ENCODE measurements around the gene KRTAP5-4.
"Not testable (repeated sequence)": the region's sequence is repeated elsewhere in the genome, so short reads cannot be mapped to it uniquely, and the experiment has no call there.

KRTAP5-4 gene

DNA sequence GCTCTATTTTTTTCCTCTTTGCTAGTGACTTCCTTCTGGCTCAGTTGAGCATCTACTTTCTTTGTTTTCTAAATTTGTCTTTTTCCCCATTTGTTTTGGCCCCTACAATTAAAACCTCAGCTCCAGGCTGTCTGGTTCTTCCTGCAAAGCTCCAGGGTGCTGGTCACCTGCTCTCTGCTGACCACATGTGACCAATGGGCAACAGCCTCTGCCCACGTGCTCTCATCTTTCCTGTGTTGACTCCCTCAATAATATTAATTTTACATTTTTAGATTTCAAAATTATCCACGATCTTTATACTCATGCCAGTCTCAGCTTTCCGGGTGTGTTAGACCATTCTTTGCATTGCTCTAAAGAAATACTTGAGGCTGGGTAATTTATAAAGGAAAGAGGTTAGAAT, 23.5 kb downstream of the KRTAP5-4 start:
- not testable (repeated sequence) for DNase-seq

DNA sequence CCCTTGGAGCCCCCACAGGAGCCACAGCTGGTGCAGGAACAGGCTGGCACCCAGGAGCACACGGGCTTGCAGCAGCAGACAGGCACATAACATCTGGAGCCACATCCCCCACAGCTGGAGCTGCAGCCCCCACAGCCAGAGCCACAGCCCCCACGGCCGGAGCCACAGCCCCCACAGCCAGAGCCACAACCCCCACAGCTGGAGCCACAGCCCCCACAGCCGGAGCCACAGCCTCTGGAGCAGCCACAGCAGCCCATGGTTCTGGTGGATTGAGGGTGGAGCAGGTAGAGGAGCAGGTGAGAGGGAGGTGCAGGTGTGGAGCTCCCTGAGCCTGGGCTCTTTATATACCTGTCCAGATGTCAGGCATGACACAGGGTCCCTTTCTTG, 24.0 kb downstream of the KRTAP5-4 start, which contains the start of gene KRTAP5-2:
Gene KRTAP5-2 (minus strand): TSS at position 301 of the 387 bp plus-strand sequence. CDS start 44 bp downstream, at position 257.
- DNase-seq: no peak

DNA sequence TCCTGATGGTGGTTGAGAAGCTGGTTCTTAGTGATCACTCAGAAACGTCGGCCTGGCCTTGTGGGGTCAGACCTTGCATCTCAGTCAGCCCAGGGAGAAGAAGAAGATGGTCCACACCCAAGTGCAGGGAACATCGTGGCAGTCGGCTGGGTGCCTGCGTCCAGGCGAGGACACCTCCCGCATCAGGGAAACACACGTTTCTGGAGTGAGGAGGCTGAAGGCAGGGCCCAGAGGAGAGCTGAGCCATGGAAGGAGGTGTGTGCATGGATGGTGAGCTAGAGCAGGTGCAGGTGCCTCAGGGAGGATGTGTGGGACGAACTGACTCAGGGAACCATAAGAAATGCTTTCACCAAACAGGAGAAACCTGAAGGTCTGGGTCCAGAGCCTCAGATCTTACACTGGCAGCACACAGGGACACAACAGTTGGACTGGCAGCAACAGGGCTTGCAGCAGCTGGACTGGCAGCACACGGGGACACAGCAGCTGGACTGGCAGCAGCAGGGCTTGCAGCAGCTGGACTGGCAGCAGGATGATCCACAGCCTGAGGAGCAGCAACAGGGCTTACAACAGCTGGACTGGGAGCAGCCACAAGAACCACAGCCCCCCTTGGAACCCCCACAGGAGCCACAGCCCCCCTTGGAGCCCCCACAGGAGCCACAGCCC, 24.5 kb downstream of the KRTAP5-4 start:
- DNase-seq: no peak

DNA sequence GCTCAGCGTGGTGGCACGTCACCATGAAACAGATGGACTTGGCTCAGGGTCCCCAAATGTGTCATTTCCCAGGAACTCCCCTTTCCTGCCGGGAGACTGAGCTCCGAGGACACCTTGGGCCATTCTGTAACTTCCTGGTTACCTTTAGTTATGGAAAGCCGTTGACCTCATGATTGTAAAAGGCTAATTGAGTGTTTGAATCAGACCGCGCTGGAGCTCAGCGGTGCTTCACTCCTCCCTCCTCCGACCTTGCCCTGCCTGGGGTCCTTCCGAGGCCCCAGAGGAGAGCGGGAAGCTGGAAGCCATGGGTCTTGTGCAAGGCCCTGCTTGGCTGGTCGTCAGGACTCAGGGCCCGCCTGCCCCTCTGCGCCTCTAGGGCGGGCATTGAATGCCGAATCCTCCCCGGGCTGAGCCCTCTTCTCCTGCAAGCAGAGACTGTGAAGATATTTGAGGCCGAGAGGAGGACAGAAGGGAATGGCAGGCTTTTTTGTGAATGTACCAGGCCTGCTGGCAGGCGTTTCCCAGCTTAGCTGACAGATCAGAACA, 25.3 kb downstream of the KRTAP5-4 start:
- DNase-seq: not testable (repeated sequence)

DNA sequence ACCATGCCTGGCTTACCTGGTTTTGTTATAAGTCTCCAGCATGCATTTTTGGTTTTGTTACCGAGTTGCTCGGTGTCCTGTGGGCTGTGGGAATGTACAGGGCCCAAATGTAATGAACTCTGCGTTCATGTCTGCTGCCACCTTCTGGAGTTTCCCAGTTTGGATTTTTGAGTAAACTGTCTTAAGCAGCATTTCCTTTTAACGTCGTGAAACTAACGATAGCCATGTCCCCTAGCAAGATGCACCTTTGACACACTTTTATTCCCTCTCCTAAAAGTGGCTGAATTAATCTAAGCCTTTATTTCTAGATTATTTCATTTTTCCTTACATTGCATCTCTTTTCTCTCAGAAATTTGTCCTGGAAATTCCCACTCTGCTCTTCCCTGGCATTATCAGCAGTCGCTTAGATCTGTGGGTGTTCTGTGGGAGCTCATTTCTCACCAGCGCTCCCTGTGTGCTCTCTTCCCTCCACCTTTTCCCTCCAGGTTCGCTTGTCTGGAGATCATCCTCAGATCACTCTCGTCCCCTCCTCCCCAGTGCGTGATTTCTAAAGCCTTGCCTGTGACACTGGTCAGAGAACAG, 25.9 kb downstream of the KRTAP5-4 start:
- not testable (repeated sequence) for DNase-seq

DNA sequence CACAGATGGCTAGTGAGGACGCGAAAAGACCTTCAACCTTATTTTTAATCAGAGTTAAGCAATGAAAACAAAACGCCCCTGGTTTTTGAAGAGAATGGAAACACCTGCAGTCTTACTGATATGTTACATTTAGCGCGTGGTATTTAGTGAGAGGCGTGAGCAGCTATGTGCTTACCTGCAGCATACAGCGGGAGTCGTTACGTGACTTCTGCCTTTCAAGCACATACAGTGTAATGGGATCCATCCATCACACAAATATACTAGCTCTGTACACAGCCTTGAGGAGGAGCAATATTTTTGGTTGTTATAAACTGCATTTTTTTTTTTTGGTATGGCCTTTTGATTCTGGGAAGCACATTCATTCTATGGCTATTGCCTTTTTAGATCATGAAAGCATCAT, 29.3 kb downstream of the KRTAP5-4 start:
- no peak for DNase-seq

DNA sequence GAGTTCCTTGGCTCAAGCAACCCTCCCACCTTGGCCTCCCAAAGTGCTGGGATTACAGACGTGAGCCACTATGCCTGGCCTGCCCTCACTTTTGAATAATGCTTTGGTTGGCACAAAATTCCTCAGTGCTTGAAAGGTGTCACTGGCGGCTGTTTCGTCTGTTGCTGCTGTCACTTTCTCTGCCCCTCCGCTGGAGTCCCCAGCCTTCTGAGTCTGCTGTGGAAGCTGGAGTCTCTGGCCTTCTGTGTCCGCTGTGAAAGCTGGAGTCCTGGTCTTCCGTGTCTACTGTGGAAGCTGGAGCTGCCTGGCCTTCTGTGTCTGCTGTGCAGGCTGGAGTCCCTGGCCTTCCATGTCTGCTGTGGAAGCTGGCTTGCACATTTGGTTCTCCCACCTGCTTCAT, 31.9 kb downstream of the KRTAP5-4 start:
- no peak for DNase-seq

DNA sequence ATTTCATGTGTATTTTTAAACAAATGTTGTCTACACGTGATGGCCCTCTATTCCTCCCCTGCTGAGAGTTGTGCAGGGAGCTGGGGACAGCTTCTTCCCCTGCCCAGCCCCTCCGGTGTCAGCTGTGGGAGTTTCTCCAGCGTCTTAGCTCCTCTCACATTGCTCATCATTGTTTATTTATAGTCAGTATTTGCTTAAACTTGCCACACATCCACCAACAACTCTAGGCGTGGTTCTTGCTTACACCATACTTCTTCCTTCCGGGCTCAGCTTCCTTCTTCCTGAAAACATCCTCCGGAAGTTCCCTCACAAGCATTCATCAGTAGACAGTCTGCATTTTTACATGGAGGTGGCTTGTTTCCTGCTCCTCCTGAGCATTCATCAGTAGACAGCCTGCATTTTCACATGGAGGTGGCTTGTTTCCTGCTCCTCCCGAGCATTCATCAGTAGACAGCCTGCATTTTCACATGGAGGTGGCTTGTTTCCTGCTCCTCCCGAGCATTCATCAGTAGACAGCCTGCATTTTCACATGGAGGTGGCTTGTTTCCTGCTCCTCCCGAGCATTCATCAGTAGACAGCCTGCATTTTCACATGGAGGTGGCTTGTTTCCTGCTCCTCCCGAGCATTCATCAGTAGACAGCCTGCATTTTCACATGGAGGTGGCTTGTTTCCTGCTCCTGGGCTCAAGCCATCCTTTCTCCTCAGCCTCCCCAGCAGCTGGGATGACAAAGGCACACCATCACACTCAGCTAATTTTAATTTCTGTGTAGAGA, 32.6 kb downstream of the KRTAP5-4 start:
- peak; percentile 39 for DNase-seq

DNA sequence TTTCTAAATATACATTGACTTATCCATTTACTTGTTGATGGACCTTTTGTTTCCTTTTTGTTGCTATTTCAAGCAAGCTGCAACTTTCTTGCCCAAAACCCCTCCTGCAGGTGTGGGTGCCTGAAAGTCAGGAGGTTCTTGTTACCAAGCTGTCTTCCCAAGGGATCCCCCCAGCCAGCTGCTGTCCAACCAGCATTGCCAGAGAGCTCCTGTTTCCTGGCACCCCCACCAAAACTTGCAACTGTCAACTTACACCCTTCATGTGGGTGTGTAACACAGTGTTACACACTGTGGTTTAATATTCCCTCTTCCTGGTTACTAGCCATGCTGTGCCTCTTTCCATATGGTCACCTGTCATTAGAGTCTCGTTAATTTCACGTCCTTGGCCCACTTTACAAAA, 35.2 kb downstream of the KRTAP5-4 start:
- DNase-seq: no peak

DNA sequence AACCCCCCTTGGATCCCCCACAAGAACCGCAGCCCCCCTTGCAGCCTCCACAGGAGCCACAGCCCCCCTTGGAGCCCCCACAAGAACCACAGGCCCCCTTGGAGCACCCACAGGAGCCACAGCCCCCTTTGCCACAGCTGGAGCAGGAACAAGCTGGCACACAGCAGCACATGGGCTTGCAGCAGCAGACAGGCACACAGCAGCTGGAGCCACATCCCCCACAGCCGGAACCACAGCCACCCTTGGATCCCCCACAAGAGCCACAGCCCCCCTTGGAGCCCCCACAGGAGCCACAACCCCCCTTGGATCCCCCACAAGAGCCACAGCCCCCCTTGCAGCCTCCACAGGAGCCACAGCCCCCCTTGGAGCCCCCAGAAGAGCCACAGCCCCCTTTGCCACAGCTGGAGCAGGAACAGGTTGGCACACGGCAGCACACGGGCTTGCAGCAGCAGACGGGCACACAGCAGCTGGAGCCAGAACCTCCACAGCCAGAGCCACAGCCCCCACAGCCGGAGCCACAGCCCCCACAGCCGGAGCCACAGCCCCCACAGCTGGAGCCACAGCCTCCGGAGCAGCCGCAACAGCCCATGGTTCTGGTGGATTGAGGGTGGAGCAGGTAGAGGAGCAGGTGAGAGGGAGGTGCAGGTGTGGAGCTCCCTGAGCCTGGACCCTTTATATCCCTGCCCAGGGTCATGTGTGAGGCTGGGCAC, 37.1 kb downstream of the KRTAP5-4 start, which contains the start of gene KRTAP5-1:
Gene KRTAP5-1 (minus strand): TSS at position 623 of the 710 bp plus-strand sequence. CDS start 34 bp downstream, at position 589.
- not testable (repeated sequence) for DNase-seq

DNA sequence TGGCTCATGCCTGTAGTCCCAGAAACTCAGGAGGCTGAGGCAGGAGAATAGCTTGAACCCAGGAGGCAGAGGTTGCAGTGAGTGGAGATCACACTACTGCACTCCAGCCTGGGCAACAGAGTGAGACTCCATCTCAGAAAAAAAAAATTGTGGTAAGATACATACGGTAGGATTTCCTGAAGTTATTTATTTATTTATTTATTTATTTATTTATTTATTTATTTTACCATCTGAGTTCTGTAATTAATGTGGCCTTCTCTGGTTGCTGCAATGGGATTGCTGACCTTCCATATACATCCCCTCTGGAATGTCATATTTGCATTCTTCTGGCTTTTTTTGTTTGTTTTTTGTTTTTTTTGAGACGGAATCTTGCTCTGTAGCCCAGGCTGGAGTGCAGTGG, 39.0 kb downstream of the KRTAP5-4 start:
- not testable (repeated sequence) for DNase-seq

DNA sequence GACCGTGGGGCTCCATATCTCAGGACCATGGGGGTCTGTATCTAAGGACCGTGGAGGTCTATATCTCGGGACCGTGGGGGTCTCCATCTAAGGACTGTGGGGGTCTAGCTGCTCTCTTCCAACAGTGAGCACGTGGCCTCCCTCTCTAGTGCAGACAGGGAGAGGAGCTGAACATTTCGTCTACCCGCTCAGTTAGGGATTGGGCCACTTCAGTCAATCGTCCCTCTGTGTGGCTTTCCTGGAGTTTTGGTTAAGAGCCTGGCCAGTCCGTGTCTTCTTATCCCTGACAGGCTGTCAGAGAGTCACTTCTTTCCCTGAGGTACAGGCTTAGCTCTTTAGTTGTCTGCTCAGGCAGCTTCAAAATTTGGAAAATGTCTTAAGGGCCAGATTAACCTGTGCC, 40.0 kb downstream of the KRTAP5-4 start:
- no peak for DNase-seq

DNA sequence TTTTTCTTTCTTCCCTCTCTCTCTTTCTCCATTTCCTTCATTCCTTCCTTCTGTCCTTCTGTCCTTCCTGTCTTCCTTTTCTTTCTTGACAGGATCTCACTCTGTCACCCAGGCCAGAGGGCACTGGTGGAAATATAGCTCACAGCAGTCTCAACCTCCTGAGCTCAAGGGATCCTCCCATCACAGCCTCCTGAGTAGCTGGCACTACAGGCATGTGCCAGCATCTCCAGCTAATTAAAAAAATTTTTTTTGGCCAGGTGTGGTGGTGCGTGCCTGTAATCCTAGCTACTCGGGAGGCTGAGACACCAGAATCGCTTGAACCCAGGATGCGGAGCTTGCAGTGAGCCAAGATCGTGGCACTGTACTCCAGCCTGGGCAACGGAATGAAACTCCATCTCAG, 45.1 kb downstream of the KRTAP5-4 start:
- no peak for DNase-seq

DNA sequence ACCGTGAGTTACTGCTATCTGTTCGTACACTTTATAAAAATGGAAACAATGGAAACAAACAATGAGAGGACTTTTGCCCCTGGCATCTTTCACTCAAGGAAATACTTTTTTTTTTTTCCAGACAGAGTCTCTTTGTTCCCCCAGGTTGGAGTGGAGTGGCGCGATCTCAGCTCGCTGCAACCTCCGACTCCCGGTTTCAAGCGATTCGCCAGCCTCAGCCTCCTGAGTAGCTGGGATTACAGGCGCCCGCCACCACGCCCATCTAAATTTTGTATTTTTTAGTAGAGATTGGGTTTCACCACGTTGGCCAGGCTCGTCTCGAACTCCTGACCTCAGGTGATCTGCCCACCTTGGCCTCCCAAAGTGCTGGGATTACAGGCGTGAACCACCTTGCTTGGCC, 46.2 kb downstream of the KRTAP5-4 start:
- DNase-seq: not testable (repeated sequence)

DNA sequence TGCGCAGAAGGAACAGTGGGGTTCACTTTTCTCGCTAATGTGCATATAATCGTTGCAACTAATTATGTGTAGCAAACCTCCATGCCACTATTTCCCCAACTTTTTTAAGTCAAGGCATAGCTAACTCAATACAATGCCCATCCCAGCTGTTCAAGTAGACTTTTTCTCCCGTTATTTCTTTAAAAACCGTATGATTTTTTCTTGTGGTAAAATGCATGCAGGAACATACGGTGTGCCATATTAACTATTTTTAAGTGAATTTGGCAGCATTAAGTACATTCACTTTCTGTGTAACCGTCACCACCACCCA, 47.0 kb downstream of the KRTAP5-4 start:
- DNase-seq: no peak

DNA sequence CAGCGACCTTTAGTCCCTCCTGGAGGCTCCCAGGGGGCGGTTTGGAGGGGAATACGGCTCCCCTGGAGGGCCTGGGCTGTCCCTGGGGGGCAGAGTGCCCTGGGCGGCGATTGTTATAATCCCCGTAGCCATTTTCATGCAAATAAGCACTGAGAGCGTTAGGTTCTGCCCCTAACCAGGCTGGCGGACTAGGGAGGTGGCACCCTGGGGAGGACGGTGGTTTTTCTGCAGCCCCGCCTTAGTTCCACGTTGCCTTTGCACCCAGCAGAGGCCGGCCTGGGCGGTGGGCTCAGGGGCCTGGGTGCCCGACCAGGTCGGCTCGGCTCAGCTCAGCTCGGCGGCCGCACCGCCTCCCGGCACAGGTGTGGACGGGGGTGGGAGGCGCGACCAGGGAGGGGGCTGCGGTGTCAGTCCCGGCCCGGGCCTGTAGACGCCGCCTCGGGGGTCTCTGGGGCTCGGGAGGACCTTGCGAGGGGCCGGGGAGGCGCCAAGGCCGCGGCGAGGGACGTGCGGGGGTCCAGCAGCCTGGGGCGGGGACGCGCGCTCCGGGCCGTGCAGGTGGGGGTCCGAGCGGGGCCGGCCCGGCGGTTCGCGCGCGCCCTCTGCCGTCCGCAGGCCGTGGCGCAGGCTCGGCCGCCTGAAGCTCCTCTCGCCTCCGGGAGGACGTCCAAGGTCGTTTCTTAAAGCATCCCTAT, 47.6 kb downstream of the KRTAP5-4 start:
- peak; percentile 56 for DNase-seq

DNA sequence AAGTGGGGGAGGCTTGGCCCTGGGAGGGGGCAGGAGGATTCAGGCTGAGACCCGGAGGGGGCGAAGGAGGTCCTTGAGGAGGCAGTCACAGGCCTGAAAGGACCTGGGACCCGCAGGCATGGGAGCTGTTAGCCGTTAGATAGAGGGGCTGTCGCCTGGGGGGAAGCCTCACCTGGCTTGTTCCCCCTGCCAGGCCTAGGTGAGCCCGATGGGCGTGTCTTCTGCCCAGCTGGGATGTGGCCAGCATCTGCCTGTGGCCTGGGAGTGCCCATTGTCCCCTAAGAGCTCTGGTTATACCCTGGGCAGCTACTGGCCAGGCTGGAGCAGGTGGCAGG, 48.1 kb downstream of the KRTAP5-4 start:
- DNase-seq: no peak

DNA sequence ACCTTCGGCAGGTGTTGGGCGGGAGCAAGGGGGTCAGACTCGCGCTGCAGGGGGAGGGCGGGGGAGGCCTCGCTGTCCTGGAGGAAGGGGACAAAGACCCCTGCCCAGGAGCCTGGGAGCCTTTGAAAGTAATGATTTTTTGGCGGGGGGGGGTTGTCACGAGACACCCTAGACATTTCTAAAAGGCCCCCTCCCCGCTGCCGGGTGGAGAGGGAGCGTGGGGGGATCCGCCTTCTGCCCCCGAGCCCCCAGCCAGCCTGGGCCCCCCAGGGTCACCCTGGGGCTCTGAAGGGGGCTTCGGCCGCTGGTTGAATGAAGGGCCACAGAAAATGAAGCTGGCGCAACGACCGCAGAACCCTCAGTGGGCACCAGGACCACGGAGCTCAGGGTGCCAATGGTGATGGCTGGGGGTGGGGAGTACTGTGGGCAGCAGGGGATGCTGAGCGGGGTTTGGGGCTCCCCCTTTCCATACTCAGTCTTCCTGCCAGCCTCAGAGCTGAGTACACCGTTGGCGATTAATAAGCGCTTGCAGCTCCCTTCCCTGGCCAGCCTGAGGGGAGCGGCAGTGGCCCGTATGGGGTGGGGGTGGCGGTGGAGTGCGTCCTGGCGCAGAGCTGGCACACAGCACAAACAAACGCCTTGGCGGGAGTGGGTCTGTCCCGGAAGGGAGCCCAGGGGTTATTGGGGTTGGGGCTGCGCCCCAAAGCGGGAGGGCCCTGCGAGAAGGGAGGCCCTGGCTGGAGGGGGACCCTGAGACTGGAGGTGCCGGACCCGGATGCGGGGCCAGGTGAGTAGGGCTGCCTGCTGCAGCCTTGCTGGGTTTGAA, 48.6 kb downstream of the KRTAP5-4 start:
- DNase-seq: no peak

DNA sequence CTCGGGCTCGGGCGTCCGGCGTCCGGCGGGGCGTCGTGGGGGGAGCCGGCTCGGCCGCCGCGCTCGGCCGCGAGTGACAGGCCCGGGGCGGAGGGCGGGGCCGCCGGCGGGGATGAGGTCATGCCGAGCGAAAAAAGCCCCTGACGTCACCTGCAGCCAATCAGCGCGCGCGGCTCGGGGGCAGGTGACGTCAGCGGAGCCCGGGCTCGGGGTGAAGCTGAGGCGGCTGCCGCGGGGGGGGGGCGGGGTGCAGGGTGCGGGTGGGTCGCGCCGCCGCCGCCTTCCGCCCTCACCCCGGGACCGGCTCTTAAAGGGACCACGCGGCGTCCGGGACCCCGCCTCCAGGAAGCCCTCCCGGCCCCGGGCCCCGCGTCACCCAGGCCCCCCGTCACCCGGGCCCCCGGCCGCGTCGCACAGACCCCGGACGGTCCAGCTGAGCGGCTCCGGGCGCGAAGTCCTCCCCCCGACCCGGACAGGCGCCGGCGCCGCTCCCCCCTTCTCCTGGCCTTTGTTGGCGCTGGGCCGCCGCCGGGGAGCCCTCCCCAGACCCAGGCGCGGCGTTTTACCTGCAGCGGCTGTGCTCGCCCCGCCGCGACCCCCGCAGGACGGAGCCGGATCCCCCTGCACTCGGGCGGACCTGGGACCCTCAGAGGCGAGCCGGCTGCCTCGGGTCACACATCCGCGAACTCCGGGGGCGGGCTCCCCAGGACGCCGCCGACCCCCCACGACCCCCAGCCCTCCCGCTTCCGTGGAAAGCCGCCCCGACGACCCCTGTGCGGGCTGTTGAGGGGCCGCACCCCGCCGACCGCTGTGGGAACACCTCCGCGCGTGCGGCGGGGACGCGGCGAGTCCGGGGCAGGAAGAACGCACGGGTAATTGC, 49.5 kb downstream of the KRTAP5-4 start, which contains the start of gene DUSP8:
Gene DUSP8 (minus strand): TSS at position 75 of the 880 bp plus-strand sequence. CDS start 6,445 bp downstream, outside the sequence.
- DNase-seq: peak; percentile 89

DNA sequence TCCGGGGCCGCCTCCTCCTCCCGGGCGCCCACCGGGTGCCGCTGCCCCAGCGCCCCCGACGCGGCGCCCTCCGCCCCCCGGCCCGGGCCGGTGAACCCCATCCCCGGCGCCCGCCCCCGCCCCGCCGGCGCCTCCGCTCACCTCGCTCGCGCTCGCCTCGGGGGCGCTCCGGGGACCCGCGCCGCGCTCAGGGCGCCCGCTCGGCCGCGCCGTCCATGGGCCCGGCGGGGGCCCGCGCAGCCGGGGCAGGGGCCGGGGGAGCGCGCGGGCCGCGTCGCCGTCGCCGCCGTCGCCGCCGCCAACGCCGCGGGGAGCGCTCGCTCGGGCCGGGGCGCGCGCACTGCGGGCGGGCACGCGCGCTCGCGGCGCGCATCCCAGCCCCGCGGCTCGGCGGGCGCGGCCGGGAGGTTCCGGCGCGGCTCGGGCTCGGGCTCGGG, 50.2 kb downstream of the KRTAP5-4 start:
- DNase-seq: no peak

All from activated CD4-positive, alpha-beta T cell treated with anti-CD3 and anti-CD28 coated beads, Interleukin-10, Interleukin-2, amounts not matched to agents 100 ng/mL and 50 ng/mL, durations not matched to agents 16 hours and 8 hours (primary cell).